ENCODE measurements around the gene SPESP1.

Gene SPESP1

GRCh38 chr15:68993276-68993675 is 63.0 kb downstream of the SPESP1 start:
- DNase-seq: no peak

GRCh38 chr15:68994149-68994548 is 63.8 kb downstream of the SPESP1 start:
- no peak for DNase-seq

GRCh38 chr15:68994981-68995761 is 64.8 kb downstream of the SPESP1 start:
- no peak for DNase-seq

Data from cortex of kidney (tissue), 1 donor.